SK-N-SH treated with all-trans-retinoic acid at 6 μM for 48 hours (cell line): ENCODE measurements around the gene VPS35L.

Source experiments
- ATAC-seq: fragments of 200-7000 bp; cut with Tn5 transposase; 3 replicates; pipeline ENCODE4 v1.9.1; 2020; ENCODE audit warnings: mild to moderate bottlenecking, moderate library complexity
- ARNTL ChIP-seq: fragments of 450-650 bp; formaldehyde crosslinking; IDR thresholded peaks from 2 replicates; pipeline ENCODE4 v1.5.0; 2020; ENCODE audit warnings: low read depth, mild to moderate bottlenecking, moderate library complexity, borderline replicate concordance
- BACH2 ChIP-seq: fragments of 250-450 bp; sonication (Bioruptor Pico); IDR thresholded peaks from 2 replicates; pipeline ENCODE4 v1.9.0; 2021; ENCODE audit warnings: mild to moderate bottlenecking, borderline replicate concordance
- CSDC2 ChIP-seq: fragments of 250-450 bp; sonication (Bioruptor Pico); IDR thresholded peaks from 2 replicates; pipeline ENCODE4 v1.5.0; 2020; ENCODE audit warnings: mild to moderate bottlenecking, moderate library complexity
- ESRRG ChIP-seq: fragments of 250-450 bp; sonication (Bioruptor Pico); IDR thresholded peaks from 2 replicates; pipeline ENCODE4 v1.6.1; 2021; ENCODE audit warnings: mild to moderate bottlenecking
- GLIS3 ChIP-seq: fragments of 250-450 bp; sonication (Bioruptor Pico); IDR thresholded peaks from 2 replicates; pipeline ENCODE4 v1.5.0; 2020; ENCODE audit warnings: mild to moderate bottlenecking, moderate library complexity
- ISL1 ChIP-seq: fragments of 250-450 bp; sonication (Bioruptor Pico); IDR thresholded peaks from 2 replicates; pipeline ENCODE4 v2.1.2; 2022; ENCODE audit warnings: mild to moderate bottlenecking, moderate library complexity
- OSR1 ChIP-seq: fragments of 250-450 bp; sonication (Bioruptor Pico); IDR thresholded peaks from 2 replicates; pipeline ENCODE4 v1.8.0; 2022; ENCODE audit warnings: moderate library complexity, mild to moderate bottlenecking, inconsistent platforms
- PATZ1 ChIP-seq: fragments of 250-450 bp; sonication (Bioruptor Pico); IDR thresholded peaks from 2 replicates; pipeline ENCODE4 v1.8.0; 2020; ENCODE audit warnings: mild to moderate bottlenecking, moderate library complexity, borderline replicate concordance
- RARB ChIP-seq: fragments of 250-450 bp; sonication (Bioruptor Pico); IDR thresholded peaks from 2 replicates; pipeline ENCODE4 v1.8.0; 2021; ENCODE audit warnings: mild to moderate bottlenecking, moderate library complexity
- SNAI2 ChIP-seq: fragments of 250-450 bp; sonication (Bioruptor Pico); IDR thresholded peaks from 2 replicates; pipeline ENCODE4 v1.5.0; 2020; ENCODE audit warnings: mild to moderate bottlenecking, moderate library complexity
- TCF4 ChIP-seq: fragments of 250-450 bp; sonication (Bioruptor Pico); IDR thresholded peaks from 2 replicates; pipeline ENCODE4 v1.8.0; 2021; ENCODE audit warnings: mild to moderate bottlenecking, moderate library complexity, borderline replicate concordance
- TOX ChIP-seq: fragments of 250-450 bp; sonication (Bioruptor Pico); IDR thresholded peaks from 2 replicates; pipeline ENCODE4 v1.8.0; 2021; ENCODE audit warnings: mild to moderate bottlenecking, moderate library complexity, borderline replicate concordance
- TSHZ2 ChIP-seq: fragments of 250-450 bp; sonication (Bioruptor Pico); IDR thresholded peaks from 2 replicates; pipeline ENCODE4 v1.5.0; 2020; ENCODE audit warnings: mild to moderate bottlenecking, moderate library complexity
- ZC3H10 ChIP-seq: fragments of 250-450 bp; sonication (Bioruptor Pico); IDR thresholded peaks from 2 replicates; pipeline ENCODE4 v1.5.1; 2021; ENCODE audit warnings: mild to moderate bottlenecking, moderate library complexity
- ZFP3 ChIP-seq: fragments of 250-450 bp; sonication (Bioruptor Pico); IDR thresholded peaks from 2 replicates; pipeline ENCODE4 v1.5.0; 2020; ENCODE audit warnings: mild to moderate bottlenecking, moderate library complexity
- ZFP30 ChIP-seq: fragments of 450-650 bp; formaldehyde crosslinking; IDR thresholded peaks from 2 replicates; pipeline ENCODE4 v1.5.0; 2022; ENCODE audit warnings: mild to moderate bottlenecking, moderate library complexity
- ZNF565 ChIP-seq: fragments of 450-650 bp; formaldehyde crosslinking; conservative IDR thresholded peaks from 2 replicates; pipeline ENCODE4 v1.5.0; 2020; ENCODE audit warnings: low read depth, mild to moderate bottlenecking, moderate library complexity
- ZNF70 ChIP-seq: fragments of 450-650 bp; formaldehyde crosslinking; IDR thresholded peaks from 2 replicates; pipeline ENCODE4 v1.5.0; 2020; ENCODE audit warnings: mild to moderate bottlenecking, moderate library complexity
- ZNF8 ChIP-seq: fragments of 450-650 bp; formaldehyde crosslinking; IDR thresholded peaks from 2 replicates; pipeline ENCODE4 v1.5.0; 2020; ENCODE audit warnings: mild to moderate bottlenecking, moderate library complexity
- TF ChIP-seq, protein P1 (sequence below): fragments of 250-450 bp; sonication (Bioruptor Pico); IDR thresholded peaks from 2 replicates; pipeline ENCODE4 v1.5.1; 2021; ENCODE audit warnings: mild to moderate bottlenecking, moderate library complexity
- TF ChIP-seq, protein P2 (sequence below): fragments of 250-450 bp; sonication (Bioruptor Pico); IDR thresholded peaks from 2 replicates; pipeline ENCODE4 v1.8.0; 2021; ENCODE audit warnings: low read depth, mild to moderate bottlenecking, moderate library complexity, borderline replicate concordance

The VPS35L gene

DNA sequence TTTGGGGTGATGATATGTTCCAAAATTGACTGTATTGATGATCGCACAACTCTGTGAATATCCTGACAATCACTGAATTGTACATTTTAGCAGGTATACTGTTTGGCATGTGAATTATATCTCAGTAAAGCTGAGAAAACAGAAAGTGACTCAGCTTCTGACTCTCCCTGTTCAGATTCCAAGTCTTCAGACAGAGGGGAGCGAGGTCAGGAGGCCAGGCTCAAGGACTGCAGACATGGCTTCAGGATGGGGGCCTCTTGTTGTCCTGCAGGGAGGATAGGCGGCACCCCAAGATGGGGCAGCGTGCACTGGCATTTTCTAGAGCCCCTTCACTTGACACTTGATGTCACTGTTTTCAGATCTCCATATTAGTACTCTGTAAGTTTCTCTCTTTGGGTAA, 116.9 kb downstream of the VPS35L start:
- TF ChIP-seq ZC3H10 (CRISPR knock-in tag) = no peak
- TF ChIP-seq, protein P1, sequence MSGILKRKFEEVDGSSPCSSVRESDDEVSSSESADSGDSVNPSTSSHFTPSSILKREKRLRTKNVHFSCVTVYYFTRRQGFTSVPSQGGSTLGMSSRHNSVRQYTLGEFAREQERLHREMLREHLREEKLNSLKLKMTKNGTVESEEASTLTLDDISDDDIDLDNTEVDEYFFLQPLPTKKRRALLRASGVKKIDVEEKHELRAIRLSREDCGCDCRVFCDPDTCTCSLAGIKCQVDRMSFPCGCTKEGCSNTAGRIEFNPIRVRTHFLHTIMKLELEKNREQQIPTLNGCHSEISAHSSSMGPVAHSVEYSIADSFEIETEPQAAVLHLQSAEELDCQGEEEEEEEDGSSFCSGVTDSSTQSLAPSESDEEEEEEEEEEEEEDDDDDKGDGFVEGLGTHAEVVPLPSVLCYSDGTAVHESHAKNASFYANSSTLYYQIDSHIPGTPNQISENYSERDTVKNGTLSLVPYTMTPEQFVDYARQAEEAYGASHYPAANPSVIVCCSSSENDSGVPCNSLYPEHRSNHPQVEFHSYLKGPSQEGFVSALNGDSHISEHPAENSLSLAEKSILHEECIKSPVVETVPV (CRISPR knock-in tag) = no peak
- no peak for TF ChIP-seq BACH2 (CRISPR knock-in tag)
- no peak for TF ChIP-seq ZNF565 (CRISPR knock-in tag)
- TF ChIP-seq ZFP3 (CRISPR knock-in tag) = no peak
- TF ChIP-seq TCF4 (CRISPR knock-in tag) = no peak
- TF ChIP-seq GLIS3 = no peak
- no peak for TF ChIP-seq RARB (CRISPR knock-in tag)
- no peak for TF ChIP-seq ISL1 (CRISPR knock-in tag)
- no peak for TF ChIP-seq ZFP30
- no peak for TF ChIP-seq TSHZ2
- no peak for TF ChIP-seq ARNTL (CRISPR knock-in tag)
- no peak for TF ChIP-seq ESRRG (CRISPR knock-in tag)
- no peak for TF ChIP-seq CSDC2 (CRISPR knock-in tag)
- TF ChIP-seq, protein P2, sequence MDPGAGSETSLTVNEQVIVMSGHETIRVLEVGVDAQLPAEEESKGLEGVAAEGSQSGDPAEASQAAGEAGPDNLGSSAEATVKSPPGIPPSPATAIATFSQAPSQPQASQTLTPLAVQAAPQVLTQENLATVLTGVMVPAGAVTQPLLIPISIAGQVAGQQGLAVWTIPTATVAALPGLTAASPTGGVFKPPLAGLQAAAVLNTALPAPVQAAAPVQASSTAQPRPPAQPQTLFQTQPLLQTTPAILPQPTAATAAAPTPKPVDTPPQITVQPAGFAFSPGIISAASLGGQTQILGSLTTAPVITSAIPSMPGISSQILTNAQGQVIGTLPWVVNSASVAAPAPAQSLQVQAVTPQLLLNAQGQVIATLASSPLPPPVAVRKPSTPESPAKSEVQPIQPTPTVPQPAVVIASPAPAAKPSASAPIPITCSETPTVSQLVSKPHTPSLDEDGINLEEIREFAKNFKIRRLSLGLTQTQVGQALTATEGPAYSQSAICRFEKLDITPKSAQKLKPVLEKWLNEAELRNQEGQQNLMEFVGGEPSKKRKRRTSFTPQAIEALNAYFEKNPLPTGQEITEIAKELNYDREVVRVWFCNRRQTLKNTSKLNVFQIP (CRISPR knock-in tag) = no peak
- TF ChIP-seq ZNF70 (CRISPR knock-in tag) = no peak
- TF ChIP-seq TOX = no peak
- no peak for TF ChIP-seq PATZ1 (CRISPR knock-in tag)
- TF ChIP-seq OSR1 (CRISPR knock-in tag) = no peak
- TF ChIP-seq, all 23 proteins: peak for 0
- no peak for ATAC-seq

GRCh38 chr16:19674485-19674884, 119.0 kb downstream of the VPS35L start:
- ATAC-seq = no peak
- TF ChIP-seq ESRRG (CRISPR knock-in tag) = no peak
- TF ChIP-seq OSR1 (CRISPR knock-in tag) = no peak
- TF ChIP-seq TOX = no peak
- TF ChIP-seq ZNF70 (CRISPR knock-in tag) = no peak
- no peak for TF ChIP-seq ZNF8 (CRISPR knock-in tag)
- no peak for TF ChIP-seq ZFP3 (CRISPR knock-in tag)
- TF ChIP-seq, protein P2 (CRISPR knock-in tag) = no peak
- TF ChIP-seq, all 23 proteins: peak for 0

DNA sequence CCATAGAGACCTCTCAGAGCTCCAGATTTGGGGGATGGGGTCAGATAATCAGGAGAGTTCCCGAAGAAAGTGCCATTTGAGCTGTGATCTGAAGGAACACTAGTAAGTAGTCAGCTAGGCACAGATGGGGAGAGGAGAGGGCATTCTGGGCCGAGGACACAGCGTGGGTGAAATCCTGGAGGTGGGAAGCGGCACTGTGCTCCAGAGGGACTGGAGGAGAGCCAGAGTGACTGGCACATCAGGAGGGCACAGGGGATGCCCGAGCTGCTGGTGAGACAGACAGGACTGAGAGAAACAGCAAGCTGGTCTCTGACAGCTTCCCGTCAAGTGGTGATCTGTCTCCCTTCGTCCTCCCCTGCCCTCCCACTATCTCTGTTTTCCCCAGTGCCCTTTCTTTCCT, 121.9 kb downstream of the VPS35L start:
- no peak for ATAC-seq
- TF ChIP-seq ZNF8 (CRISPR knock-in tag) = no peak
- no peak for TF ChIP-seq TSHZ2
- no peak for TF ChIP-seq SNAI2 (CRISPR knock-in tag)
- no peak for TF ChIP-seq ZNF565 (CRISPR knock-in tag)
- no peak for TF ChIP-seq ISL1 (CRISPR knock-in tag)
- TF ChIP-seq ZFP3 (CRISPR knock-in tag) = no peak
- TF ChIP-seq TCF4 (CRISPR knock-in tag) = no peak
- no peak for TF ChIP-seq ESRRG (CRISPR knock-in tag)
- TF ChIP-seq OSR1 (CRISPR knock-in tag) = no peak
- TF ChIP-seq BACH2 (CRISPR knock-in tag) = no peak
